Measurements from ENCODE around the gene COMMD9.

DNA sequence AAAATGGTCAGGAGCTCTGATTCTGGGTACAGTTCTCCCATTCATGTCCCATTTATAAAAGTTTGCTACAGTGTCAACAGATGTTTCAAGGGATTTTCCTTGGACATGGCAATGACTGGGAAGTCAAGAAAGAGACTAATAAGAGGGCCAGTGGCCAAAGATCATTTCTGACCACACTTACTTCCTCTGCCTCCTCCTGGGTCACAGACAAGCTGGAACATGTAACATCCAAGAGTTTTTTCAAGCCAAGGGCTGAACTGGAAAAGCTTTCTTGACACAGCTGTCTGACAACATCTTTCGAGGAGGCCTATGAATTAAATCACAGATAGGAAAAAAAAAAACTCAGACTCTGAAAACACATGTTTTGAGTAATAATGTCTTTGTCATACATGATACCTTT, 8.7 kb downstream of the COMMD9 start:
- TF ChIP-seq, protein P1, sequence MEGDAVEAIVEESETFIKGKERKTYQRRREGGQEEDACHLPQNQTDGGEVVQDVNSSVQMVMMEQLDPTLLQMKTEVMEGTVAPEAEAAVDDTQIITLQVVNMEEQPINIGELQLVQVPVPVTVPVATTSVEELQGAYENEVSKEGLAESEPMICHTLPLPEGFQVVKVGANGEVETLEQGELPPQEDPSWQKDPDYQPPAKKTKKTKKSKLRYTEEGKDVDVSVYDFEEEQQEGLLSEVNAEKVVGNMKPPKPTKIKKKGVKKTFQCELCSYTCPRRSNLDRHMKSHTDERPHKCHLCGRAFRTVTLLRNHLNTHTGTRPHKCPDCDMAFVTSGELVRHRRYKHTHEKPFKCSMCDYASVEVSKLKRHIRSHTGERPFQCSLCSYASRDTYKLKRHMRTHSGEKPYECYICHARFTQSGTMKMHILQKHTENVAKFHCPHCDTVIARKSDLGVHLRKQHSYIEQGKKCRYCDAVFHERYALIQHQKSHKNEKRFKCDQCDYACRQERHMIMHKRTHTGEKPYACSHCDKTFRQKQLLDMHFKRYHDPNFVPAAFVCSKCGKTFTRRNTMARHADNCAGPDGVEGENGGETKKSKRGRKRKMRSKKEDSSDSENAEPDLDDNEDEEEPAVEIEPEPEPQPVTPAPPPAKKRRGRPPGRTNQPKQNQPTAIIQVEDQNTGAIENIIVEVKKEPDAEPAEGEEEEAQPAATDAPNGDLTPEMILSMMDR (IDR thresholded peaks at IDR 0.05): no peak
- no peak for TF ChIP-seq POLR2AphosphoS5 (IDR thresholded peaks at IDR 0.05; ENCODE audit: insufficient read depth in 1 of 2, low read depth in 1 of 2)
- no peak for TF ChIP-seq POLR2A (IDR thresholded peaks at IDR 0.05)
